Measurements from ENCODE around the gene PDE11A. TPM values are rescaled to one million over a fixed set of nuclear protein-coding genes. Genes with fewer than 3 reads are reported as not detected.
"Not testable (repeated sequence)": the region's sequence is repeated elsewhere in the genome, so short reads cannot be mapped to it uniquely, and the experiment has no call there.

PDE11A gene
- total RNA-seq, 1 donor from 2014 or later, result 0.75 TPM

DNA sequence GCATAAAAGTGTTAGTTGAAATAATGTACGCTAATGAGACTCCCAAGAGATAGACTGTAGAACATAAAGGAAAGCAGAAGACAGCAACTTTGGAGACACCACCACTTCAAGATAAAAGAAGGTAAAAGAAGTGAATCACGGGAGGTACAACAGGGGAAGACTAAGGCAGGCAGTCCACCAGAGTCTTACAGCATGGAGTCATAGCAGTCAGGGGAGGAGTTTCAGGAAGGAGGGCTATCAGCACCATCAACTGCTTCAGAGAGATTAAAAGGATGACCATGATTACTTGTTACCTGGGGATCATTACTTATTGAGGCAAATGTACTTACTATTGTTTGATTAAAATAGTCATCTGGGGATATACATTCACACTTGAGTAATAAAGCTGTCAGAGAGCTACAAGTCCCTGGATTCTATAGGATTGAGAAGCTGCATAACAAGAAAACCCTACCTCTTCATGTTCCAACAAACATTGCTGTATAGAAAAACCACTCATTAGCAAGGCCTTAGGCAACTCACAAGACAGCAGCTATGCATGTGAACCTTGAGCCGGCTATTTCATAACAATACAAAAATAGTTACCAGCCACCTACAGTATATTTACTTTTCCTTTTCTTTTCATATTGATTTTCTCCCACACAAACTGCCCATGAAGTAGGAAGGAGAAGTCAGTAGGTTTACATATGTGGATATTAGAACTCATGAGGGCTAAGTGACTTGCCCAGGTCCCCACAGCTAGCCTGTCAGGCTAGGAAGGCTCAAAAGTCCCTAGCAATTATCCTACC, 101.7 kb downstream of the PDE11A start:
- Histone ChIP-seq H3K9me3 (no peaks in the 10 kb centered on the region), H3K4me3 (no peak overlapping the region), H3K4me1 (no peaks in the 10 kb centered on the region), H3K27ac (no peak overlapping the region), H3K27me3 (no peaks in the 10 kb centered on the region), H3K36me3 (no peaks in the 10 kb centered on the region)
- intact Hi-C loops (cut with DNase I), result no loop called here
- TF ChIP-seq, protein P1, sequence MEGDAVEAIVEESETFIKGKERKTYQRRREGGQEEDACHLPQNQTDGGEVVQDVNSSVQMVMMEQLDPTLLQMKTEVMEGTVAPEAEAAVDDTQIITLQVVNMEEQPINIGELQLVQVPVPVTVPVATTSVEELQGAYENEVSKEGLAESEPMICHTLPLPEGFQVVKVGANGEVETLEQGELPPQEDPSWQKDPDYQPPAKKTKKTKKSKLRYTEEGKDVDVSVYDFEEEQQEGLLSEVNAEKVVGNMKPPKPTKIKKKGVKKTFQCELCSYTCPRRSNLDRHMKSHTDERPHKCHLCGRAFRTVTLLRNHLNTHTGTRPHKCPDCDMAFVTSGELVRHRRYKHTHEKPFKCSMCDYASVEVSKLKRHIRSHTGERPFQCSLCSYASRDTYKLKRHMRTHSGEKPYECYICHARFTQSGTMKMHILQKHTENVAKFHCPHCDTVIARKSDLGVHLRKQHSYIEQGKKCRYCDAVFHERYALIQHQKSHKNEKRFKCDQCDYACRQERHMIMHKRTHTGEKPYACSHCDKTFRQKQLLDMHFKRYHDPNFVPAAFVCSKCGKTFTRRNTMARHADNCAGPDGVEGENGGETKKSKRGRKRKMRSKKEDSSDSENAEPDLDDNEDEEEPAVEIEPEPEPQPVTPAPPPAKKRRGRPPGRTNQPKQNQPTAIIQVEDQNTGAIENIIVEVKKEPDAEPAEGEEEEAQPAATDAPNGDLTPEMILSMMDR (IDR thresholded peaks at IDR 0.05), result no peak
- no peak for DNase-seq (ENCODE audit: low spot score in 2 of 2)

DNA sequence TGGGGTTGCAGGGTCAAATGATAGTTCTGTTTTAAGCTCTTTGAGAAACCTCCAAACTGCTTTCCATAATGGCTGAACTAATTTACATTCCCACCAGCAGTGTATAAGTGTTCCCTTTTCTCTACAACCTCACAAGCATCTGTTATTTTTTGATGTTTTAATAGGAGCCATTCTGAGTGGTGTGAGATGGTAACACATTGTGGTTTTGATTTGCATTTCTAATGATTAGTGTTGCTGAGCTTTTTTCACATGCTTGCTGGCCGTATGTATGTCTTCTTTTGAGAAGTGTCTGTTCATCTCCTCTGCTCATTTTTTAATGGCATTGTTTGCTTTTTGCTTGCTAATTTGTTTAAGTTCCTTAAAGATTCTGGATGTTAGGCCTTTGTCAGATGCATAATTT, 107.7 kb downstream of the PDE11A start:
- intact Hi-C loops (cut with DNase I), result no loop called here
- H3K36me3 ChIP-seq, result no peaks in the 10 kb centered on the region
- TF ChIP-seq, protein P1 (IDR thresholded peaks at IDR 0.05), result no peak
- no peaks in the 10 kb centered on the region for H3K9me3 ChIP-seq
- DNase-seq (ENCODE audit: low spot score in 2 of 2), result no peak
- no peaks in the 10 kb centered on the region for H3K27me3 ChIP-seq
- H3K27ac ChIP-seq, result no peak overlapping the region
- H3K4me3 ChIP-seq, result no peak overlapping the region
- no peaks in the 10 kb centered on the region for H3K4me1 ChIP-seq

DNA sequence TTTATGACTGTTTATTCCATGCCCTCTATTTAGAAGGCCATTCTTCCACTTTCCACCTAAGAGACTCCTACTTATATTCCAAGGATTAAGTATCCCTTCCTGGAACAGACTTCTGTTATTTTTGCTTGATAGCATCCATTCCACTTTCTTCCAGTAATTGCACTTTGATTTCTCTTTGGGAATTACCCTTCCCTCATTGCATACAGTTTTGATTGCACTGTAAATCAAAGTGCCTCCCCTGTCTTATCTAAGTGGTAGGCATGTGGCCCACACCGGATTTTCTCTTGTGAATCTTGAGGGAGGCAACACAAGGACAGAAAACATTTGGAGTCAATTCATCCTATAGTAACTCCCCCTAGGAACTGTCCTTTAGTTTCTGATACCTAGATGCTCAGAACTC, 120.4 kb downstream of the PDE11A start:
- no peak overlapping the region for H3K27ac ChIP-seq
- H3K9me3 ChIP-seq, result no peaks in the 10 kb centered on the region
- no peak overlapping the region for H3K4me3 ChIP-seq
- intact Hi-C loops (cut with DNase I), result no loop called here
- TF ChIP-seq, protein P1 (IDR thresholded peaks at IDR 0.05), result no peak
- H3K36me3 ChIP-seq, result no peaks in the 10 kb centered on the region
- H3K27me3 ChIP-seq, result no peaks in the 10 kb centered on the region
- H3K4me1 ChIP-seq, result no peaks in the 10 kb centered on the region
- no peak for DNase-seq (ENCODE audit: low spot score in 2 of 2)

DNA sequence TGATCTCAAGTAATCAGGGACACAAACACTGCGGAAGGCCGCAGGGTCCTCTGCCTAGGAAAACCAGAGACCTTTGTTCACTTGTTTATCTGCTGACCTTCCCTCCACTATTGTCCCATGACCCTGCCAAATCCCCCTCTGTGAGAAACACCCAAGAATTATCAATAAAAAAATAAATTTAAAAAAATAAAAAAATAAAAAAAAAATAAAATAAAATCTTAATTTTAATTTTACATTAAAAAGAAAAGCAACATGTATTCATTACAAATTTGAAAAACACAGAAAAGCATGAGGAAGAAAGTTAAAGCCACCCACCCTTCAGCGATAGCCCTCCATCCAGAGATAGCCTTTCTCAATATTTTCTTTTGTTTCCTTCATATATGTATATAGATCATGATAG, 125.0 kb downstream of the PDE11A start:
- intact Hi-C loops (cut with DNase I); H3K9me3 ChIP-seq; DNase-seq (ENCODE audit: low spot score in 2 of 2); H3K27ac ChIP-seq; H3K36me3 ChIP-seq; H3K4me1 ChIP-seq; H3K4me3 ChIP-seq; H3K27me3 ChIP-seq: not testable (repeated sequence)

DNA sequence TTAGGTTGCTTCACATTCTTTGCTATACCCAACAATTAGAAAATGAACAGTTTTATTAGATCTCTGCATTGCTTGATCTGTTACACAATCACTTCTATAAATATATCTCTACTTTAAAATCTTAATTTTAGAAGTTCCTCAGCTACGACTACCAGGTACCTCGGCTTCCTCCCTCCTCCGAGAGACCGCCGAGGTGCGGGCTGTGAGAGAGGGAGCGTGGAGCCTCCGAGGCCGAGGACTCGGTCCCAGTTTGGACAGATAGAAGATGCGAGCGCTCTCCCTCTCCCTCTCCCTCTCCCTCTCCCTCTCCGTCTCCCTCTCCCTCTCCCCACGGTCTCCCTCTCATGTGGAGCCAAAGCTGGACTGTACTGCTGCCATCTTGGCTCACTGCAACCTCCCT, 128.0 kb downstream of the PDE11A start:
- H3K36me3 ChIP-seq; H3K27me3 ChIP-seq; intact Hi-C loops (cut with DNase I); H3K9me3 ChIP-seq; DNase-seq (ENCODE audit: low spot score in 2 of 2); H3K4me1 ChIP-seq; H3K27ac ChIP-seq; H3K4me3 ChIP-seq: not testable (repeated sequence)

DNA sequence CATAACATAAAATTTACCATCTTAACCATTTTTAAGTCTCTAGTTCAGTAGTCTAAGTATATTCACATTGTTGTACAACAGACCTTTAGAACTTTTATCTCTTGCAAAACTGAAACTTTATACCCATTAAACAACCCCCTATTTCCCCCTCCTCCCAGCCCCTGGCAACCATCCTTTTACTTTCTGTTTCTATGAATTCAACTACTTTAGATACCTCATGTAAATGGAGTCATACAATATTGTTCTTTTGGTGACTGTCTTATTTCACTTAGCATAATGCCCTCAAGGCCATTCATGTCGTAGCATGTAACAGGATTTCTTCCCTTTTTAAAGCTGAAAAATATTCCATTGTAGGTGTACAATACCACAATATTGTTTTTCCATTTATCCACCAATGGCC, 129.8 kb downstream of the PDE11A start:
- Histone ChIP-seq H3K36me3 (no peaks in the 10 kb centered on the region), H3K27ac (no peak overlapping the region), H3K4me3 (no peak overlapping the region), H3K4me1 (no peaks in the 10 kb centered on the region), H3K27me3 (no peaks in the 10 kb centered on the region), H3K9me3 (no peaks in the 10 kb centered on the region)
- DNase-seq (ENCODE audit: low spot score in 2 of 2), result no peak
- intact Hi-C loops (cut with DNase I), result no loop called here
- TF ChIP-seq, protein P1 (IDR thresholded peaks at IDR 0.05), result no peak

DNA sequence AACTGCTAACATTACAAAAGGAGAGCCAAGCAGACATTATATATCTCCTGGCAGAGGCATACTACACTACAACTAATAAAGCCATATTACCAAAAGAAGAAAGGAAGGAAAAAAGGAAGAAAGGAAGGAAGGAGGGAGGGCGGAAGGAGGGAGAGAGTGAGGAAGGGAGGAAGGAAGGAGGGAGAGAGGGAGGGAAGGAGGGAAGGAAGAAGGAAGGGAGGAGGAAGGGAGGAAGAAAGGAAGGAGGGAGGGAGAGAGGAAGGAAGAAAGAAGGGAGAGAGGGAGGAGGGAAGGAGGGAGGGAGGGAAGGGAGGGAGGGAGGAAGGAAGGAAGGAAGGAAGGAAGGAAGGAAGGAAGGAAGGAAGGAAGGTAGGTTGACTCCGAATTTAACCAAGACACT, 133.4 kb downstream of the PDE11A start:
- H3K27ac ChIP-seq, result no peak overlapping the region
- H3K4me3 ChIP-seq, result no peak overlapping the region
- TF ChIP-seq, protein P1 (IDR thresholded peaks at IDR 0.05), result no peak
- DNase-seq (ENCODE audit: low spot score in 2 of 2), result no peak
- no peaks in the 10 kb centered on the region for H3K9me3 ChIP-seq
- H3K27me3 ChIP-seq, result no peaks in the 10 kb centered on the region
- no peaks in the 10 kb centered on the region for H3K36me3 ChIP-seq
- H3K4me1 ChIP-seq, result no peaks in the 10 kb centered on the region
- intact Hi-C loops (cut with DNase I), result no loop called here
